K562 (cell line): Measurements from ENCODE around the gene KCND3.

Experiments
- CTCF ChIP-seq, 3 experiments: IDR thresholded peaks in 2 of 3; conservative IDR thresholded peaks in 1 of 3; 2 replicates each; pipeline ENCODE4 v1.5.1; 2011 to 2012; ENCODE audit warnings: low read length in 3 of 3, mild to moderate bottlenecking in 3 of 3, control low read depth in 2 of 3, improper control_type of control experiment in 1 of 3, inconsistent platforms in 1 of 3, low read depth in 1 of 3, mixed read lengths in 1 of 3, moderate library complexity in 1 of 3; ENCODE audit not compliant: insufficient read depth in 2 of 3
- FOXO4 ChIP-seq: fragments of 450-650 bp; formaldehyde crosslinking; IDR thresholded peaks from 2 replicates; pipeline ENCODE4 v1.4.0; 2020; ENCODE audit warnings: mild to moderate bottlenecking, moderate library complexity
- GABPA ChIP-seq: fragments of 200-800 bp; sonication (Bioruptor generic); conservative IDR thresholded peaks from 2 replicates; pipeline ENCODE4 v1.6.1; 2016; ENCODE audit warnings: low read depth, missing genetic modification characterization, missing compliant biosample characterization
- NBN ChIP-seq: fragments of 450-650 bp; IDR thresholded peaks from 2 replicates; pipeline ENCODE4 v1.6.1; 2016; ENCODE audit warnings: low read depth, mild to moderate bottlenecking
- POLR2A ChIP-seq: fragments of 450-650 bp; conservative IDR thresholded peaks from 2 replicates; pipeline ENCODE4 v1.6.1; 2016
- POLR2AphosphoS5 ChIP-seq: IDR thresholded peaks from 2 replicates; pipeline ENCODE4 v1.6.1; 2011; ENCODE audit warnings: mild to moderate bottlenecking, low read depth, low read length, moderate library complexity; ENCODE audit not compliant: control insufficient read depth, insufficient read depth
- RAD21 ChIP-seq, 2 experiments: fragments of 250-450 bp in 1 of 2; fragments of 450-650 bp in 1 of 2; sonication (Bioruptor Pico) in 1 of 2; formaldehyde crosslinking in 1 of 2; IDR thresholded peaks in 1 of 2; conservative IDR thresholded peaks in 1 of 2; 2 replicates each; pipeline versions ENCODE4 v1.4.0 to v1.8.0; 2020 to 2022; ENCODE audit warnings: mild to moderate bottlenecking in 2 of 2, moderate library complexity in 1 of 2
- SAFB ChIP-seq: fragments of 200-400 bp; formaldehyde crosslinking; IDR thresholded peaks from 2 replicates; pipeline ENCODE4 v1.6.1; 2017; ENCODE audit warnings: low read depth, low read length, borderline replicate concordance
- SMAD2 ChIP-seq: fragments of 150-350 bp; IDR thresholded peaks from 2 replicates; pipeline ENCODE4 v1.6.1; 2014; ENCODE audit warnings: low read depth, mild to moderate bottlenecking, low read length
- SMAD4 ChIP-seq: fragments of 250-450 bp; sonication (Bioruptor Pico); conservative IDR thresholded peaks from 2 replicates; pipeline ENCODE4 v1.8.0; 2021; ENCODE audit warnings: inconsistent platforms, mild to moderate bottlenecking, moderate library complexity
- STAT5B ChIP-seq: fragments of 250-450 bp; sonication (Bioruptor Pico); IDR thresholded peaks from 2 replicates; pipeline ENCODE4 v1.8.0; 2021; ENCODE audit warnings: mild to moderate bottlenecking, inconsistent platforms
- ZNF133 ChIP-seq: fragments of 250-450 bp; sonication (Bioruptor Pico); IDR thresholded peaks from 2 replicates; pipeline ENCODE4 v1.4.0; 2020; ENCODE audit warnings: mild to moderate bottlenecking

- TF ChIP-seq CTCF (IDR thresholded peaks at IDR 0.05 in 2 of 3, conservative IDR thresholded peaks at IDR 0.05 in 1 of 3; ENCODE audit: insufficient read depth in 2 of 3, low read depth in 1 of 3, low read length in 3 of 3) (no peak), RAD21 (CRISPR knock-in tag; conservative IDR thresholded peaks at IDR 0.05 in 1 of 2, IDR thresholded peaks at IDR 0.05 in 1 of 2) (no peak), NBN (no peak), SMAD4 (CRISPR knock-in tag) (no peak), STAT5B (no peak), FOXO4 (CRISPR knock-in tag) (no peak), POLR2A (no peak), SMAD2 (no peak), GABPA (no peak), SAFB (no peak), POLR2AphosphoS5 (no peak), ZNF133 (no peak)
Measured at GRCh38 chr1:112026016-112026415, 36.5 kb upstream of the KCND3 start.
